VCaP (cell line): ENCODE results near the gene FAM3C.

Experiments
- H3K27ac ChIP-seq: fragments of 450-650 bp; 2 replicates; pipeline ENCODE4 v1.5.1; 2017
- TF ChIP-seq, protein P1 (sequence below): fragments of 450-650 bp; conservative IDR thresholded peaks from 2 replicates; pipeline ENCODE4 v1.5.1; 2017; ENCODE audit warnings: mild to moderate bottlenecking, moderate library complexity

FAM3C gene

GRCh38 chr7:121373177-121373576 is 22.9 kb downstream of the FAM3C start:
- TF ChIP-seq, protein P1, sequence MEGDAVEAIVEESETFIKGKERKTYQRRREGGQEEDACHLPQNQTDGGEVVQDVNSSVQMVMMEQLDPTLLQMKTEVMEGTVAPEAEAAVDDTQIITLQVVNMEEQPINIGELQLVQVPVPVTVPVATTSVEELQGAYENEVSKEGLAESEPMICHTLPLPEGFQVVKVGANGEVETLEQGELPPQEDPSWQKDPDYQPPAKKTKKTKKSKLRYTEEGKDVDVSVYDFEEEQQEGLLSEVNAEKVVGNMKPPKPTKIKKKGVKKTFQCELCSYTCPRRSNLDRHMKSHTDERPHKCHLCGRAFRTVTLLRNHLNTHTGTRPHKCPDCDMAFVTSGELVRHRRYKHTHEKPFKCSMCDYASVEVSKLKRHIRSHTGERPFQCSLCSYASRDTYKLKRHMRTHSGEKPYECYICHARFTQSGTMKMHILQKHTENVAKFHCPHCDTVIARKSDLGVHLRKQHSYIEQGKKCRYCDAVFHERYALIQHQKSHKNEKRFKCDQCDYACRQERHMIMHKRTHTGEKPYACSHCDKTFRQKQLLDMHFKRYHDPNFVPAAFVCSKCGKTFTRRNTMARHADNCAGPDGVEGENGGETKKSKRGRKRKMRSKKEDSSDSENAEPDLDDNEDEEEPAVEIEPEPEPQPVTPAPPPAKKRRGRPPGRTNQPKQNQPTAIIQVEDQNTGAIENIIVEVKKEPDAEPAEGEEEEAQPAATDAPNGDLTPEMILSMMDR = peak; percentile 34
- H3K27ac ChIP-seq = no peak overlapping the region

DNA sequence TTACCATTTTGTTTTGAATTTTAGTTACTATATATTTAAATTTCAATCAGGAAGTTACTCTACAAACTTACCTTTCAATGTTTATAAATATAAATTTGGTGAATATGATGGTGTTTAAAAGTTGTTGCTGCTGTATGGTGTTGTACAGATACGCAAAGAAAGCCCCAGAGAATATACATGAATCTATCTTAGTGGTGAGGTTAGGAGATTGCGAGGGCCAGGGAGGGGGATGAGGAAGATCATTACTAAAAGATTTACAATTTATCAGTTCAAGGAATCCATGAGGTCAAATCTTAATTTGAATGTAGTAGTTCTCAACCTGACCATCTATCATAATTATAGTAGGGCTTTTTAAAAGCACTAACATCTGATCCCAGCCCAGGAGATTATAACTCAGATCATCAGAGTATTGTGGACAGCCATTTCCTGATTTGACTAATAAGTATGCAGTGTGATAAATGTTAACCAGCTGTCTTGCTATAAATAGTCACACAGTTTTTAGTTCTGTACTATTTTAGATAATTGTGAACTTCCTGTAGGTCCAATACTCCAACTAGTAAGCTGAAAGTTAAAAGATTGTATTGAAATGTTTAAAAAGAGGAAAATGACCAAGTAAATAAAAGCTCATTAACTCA is 23.6 kb downstream of the FAM3C start:
- H3K27ac ChIP-seq = no peak overlapping the region
- TF ChIP-seq, protein P1 = no peak

DNA sequence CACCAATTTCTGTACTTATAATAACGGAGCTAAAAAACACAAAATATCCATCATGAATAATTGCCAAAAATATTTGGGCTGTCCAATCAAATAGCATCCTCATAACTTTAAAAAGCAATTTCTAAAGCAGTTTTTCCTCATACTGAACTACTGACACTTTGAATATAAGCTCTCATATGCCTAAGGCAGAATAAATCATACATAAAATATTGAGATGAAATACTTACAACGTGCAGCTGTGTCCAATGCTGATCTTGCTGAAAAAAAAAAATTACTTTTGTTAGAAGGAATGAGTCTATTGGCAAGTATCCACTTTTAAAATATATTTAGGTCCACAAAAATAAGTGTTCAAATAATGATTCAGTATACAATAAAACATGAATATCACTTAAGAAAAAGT is 24.2 kb downstream of the FAM3C start:
- H3K27ac ChIP-seq = no peak overlapping the region
- TF ChIP-seq, protein P1 = no peak

DNA sequence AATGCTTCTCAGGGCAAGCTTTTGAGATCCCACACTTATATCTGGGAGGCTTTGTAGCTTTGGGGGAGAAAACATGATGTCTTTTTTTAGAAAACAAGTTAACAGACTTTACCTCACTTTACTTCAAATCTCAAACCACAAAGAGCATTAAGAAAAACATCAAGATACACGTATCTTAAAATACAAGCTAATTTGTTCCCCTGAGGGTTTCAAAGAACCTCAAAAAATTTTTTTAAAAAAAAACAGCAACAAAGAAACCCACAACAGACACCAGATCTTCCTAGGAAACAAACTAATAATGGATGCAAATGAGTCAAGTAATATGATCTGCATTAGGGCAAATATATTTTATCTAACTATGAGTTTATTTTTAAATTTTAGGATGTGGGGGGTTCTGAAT is 24.7 kb downstream of the FAM3C start:
- TF ChIP-seq, protein P1 = no peak
- H3K27ac ChIP-seq = no peak overlapping the region

DNA sequence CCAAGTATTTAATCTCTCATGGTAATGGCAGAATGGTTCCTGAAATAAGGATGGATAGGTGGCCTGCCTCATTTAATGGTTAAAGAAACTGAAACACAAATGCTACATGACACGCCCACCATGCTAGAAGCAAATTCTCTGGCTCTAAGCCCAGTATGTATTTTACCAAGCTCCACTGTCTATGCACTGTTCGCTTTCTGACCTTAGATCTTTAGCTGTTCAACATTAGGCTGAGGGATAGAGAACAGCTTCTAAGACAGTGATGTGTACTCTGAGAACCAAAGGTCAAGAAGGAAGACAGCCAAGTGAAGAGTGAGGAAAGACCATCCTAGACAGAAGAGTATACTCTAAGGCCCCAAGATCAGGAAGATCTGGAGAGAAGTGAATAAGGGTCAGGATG is 26.6 kb downstream of the FAM3C start:
- TF ChIP-seq, protein P1 = no peak
- H3K27ac ChIP-seq = no peak overlapping the region

GRCh38 chr7:121366852-121367431 is 29.2 kb downstream of the FAM3C start:
- TF ChIP-seq, protein P1 = peak; percentile 87
- H3K27ac ChIP-seq = no peak overlapping the region

GRCh38 chr7:121360564-121360963 is 35.5 kb downstream of the FAM3C start:
- TF ChIP-seq, protein P1 = no peak
- H3K27ac ChIP-seq = no peak overlapping the region
